SU-DHL-6 (cell line): ENCODE data around the gene ATL3.

Experiments
- H2AFZ ChIP-seq: fragments of 200-600 bp; sonication (generic); 2 replicates; pipeline ENCODE4 v1.6.1; 2014; ENCODE audit warnings: low read depth, mild to moderate bottlenecking, moderate library complexity, mixed read lengths, antibody characterized with exemption, low read length; ENCODE audit not compliant: severe bottlenecking
- H3F3A ChIP-seq: fragments of 200-600 bp; shearing (Covaris generic); 2 replicates; pipeline ENCODE4 v1.6.0; 2016; ENCODE audit warnings: antibody characterized with exemption, mild to moderate bottlenecking; ENCODE audit not compliant: insufficient read depth
- H3K27ac ChIP-seq: fragments of 200-600 bp; sonication (generic); 2 replicates; pipeline ENCODE4 v1.5.1; 2016; ENCODE audit warnings: low read depth, mild to moderate bottlenecking, low read length, moderate library complexity, mixed read lengths
- H3K27me3 ChIP-seq: fragments of 200-600 bp; sonication (generic), shearing (Covaris generic); 2 replicates; pipeline ENCODE4 v1.6.0; 2014; ENCODE audit warnings: mild to moderate bottlenecking, low read length
- H3K36me3 ChIP-seq: fragments of 200-600 bp; sonication (generic); 2 replicates; pipeline ENCODE4 v1.6.1; 2014; ENCODE audit warnings: mild to moderate bottlenecking, low read length, mixed read lengths
- H3K4me2 ChIP-seq: fragments of 300-600, 200-600 bp; shearing (Covaris generic), sonication (generic); 2 replicates; pipeline ENCODE4 v1.6.0; 2014; ENCODE audit warnings: low read length, low read depth, mild to moderate bottlenecking; ENCODE audit not compliant: poor library complexity, severe bottlenecking
- H3K4me3 ChIP-seq: fragments of 200-600 bp; sonication (generic); 2 replicates; pipeline ENCODE4 v1.5.1; 2014; ENCODE audit warnings: antibody characterized with exemption, low read length, mild to moderate bottlenecking, mixed read lengths; ENCODE audit not compliant: insufficient read depth, poor library complexity, severe bottlenecking
- H3K79me2 ChIP-seq: fragments of 200-600 bp; sonication (generic); 2 replicates; pipeline ENCODE4 v1.6.1; 2014; ENCODE audit warnings: mild to moderate bottlenecking, low read length, moderate library complexity; ENCODE audit not compliant: insufficient read depth
- H3K9ac ChIP-seq: fragments of 200-600 bp; sonication (generic); 2 replicates; pipeline ENCODE4 v1.7.0; 2014; ENCODE audit warnings: mild to moderate bottlenecking, low read length
- H3K9me2 ChIP-seq: fragments of 200-600 bp; sonication (generic); replicated peaks from 2 replicates; pipeline ENCODE4 v1.6.1; 2014; ENCODE audit warnings: low read length; ENCODE audit not compliant: insufficient read depth
- H3K9me3 ChIP-seq: fragments of 200-600 bp; sonication (generic); 2 replicates; pipeline ENCODE4 v1.6.1; 2014; ENCODE audit warnings: low read length, mixed read lengths; ENCODE audit not compliant: insufficient read depth
- H4K20me1 ChIP-seq: fragments of 200-600 bp; sonication (generic); 2 replicates; pipeline ENCODE4 v1.6.1; 2014; ENCODE audit warnings: low read depth, mild to moderate bottlenecking, antibody characterized with exemption, low read length, moderate library complexity, mixed read lengths
- EZH2phosphoT487 ChIP-seq: fragments of 200-600 bp; sonication (generic), shearing (Covaris generic); conservative IDR thresholded peaks from 2 replicates; pipeline ENCODE4 v1.6.1; 2018; ENCODE audit warnings: mild to moderate bottlenecking, antibody characterized with exemption, low read length, moderate library complexity, mixed read lengths
- TF ChIP-seq, protein P1 (sequence below): fragments of 200-600 bp; sonication (generic); IDR thresholded peaks from one replicate; pipeline ENCODE4 v1.5.1; 2017; ENCODE audit warnings: antibody characterized with exemption, mild to moderate bottlenecking, low read length, moderate library complexity; ENCODE audit not compliant: insufficient read depth, poor library complexity, severe bottlenecking

The ATL3 gene

DNA sequence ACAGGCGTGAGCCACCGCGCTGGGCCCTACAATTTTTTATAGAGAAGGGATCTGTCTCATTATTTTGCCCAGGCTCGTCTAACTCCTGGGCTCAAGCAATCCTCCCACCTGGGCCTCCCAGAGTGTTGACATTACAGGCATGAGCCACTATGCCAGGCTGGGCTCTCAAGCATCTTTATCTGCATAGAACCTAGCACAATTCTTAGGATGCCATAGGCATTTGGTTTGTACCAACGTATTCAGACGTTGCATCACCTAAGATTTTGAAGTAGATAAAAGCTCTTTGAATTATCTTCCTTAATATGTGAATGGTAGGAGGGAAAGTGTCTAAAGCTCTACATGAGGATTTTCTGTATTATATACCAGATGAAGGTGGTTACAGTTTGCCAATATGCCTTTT lies 40.7 kb upstream of the ATL3 start:
- no peak overlapping the region for H3K9ac ChIP-seq
- H3K9me2 ChIP-seq: no peaks in the 10 kb centered on the region
- peaks cover 5% of the 10 kb centered on the region for H4K20me1 ChIP-seq
- H3K27me3 ChIP-seq: no peaks in the 10 kb centered on the region
- no peak overlapping the region for H3K27ac ChIP-seq
- peaks cover 89% of the 10 kb centered on the region for H3K79me2 ChIP-seq
- H3K9me3 ChIP-seq: no peaks in the 10 kb centered on the region
- H2AFZ ChIP-seq: no peak overlapping the region
- no peak overlapping the region for H3K4me3 ChIP-seq
- no peak overlapping the region for H3K4me2 ChIP-seq
- H3K36me3 ChIP-seq: no peaks in the 10 kb centered on the region
- no peak for TF ChIP-seq EZH2phosphoT487
- TF ChIP-seq, protein P1, sequence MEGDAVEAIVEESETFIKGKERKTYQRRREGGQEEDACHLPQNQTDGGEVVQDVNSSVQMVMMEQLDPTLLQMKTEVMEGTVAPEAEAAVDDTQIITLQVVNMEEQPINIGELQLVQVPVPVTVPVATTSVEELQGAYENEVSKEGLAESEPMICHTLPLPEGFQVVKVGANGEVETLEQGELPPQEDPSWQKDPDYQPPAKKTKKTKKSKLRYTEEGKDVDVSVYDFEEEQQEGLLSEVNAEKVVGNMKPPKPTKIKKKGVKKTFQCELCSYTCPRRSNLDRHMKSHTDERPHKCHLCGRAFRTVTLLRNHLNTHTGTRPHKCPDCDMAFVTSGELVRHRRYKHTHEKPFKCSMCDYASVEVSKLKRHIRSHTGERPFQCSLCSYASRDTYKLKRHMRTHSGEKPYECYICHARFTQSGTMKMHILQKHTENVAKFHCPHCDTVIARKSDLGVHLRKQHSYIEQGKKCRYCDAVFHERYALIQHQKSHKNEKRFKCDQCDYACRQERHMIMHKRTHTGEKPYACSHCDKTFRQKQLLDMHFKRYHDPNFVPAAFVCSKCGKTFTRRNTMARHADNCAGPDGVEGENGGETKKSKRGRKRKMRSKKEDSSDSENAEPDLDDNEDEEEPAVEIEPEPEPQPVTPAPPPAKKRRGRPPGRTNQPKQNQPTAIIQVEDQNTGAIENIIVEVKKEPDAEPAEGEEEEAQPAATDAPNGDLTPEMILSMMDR: no peak
- H3F3A ChIP-seq: no peaks in the 10 kb centered on the region

DNA sequence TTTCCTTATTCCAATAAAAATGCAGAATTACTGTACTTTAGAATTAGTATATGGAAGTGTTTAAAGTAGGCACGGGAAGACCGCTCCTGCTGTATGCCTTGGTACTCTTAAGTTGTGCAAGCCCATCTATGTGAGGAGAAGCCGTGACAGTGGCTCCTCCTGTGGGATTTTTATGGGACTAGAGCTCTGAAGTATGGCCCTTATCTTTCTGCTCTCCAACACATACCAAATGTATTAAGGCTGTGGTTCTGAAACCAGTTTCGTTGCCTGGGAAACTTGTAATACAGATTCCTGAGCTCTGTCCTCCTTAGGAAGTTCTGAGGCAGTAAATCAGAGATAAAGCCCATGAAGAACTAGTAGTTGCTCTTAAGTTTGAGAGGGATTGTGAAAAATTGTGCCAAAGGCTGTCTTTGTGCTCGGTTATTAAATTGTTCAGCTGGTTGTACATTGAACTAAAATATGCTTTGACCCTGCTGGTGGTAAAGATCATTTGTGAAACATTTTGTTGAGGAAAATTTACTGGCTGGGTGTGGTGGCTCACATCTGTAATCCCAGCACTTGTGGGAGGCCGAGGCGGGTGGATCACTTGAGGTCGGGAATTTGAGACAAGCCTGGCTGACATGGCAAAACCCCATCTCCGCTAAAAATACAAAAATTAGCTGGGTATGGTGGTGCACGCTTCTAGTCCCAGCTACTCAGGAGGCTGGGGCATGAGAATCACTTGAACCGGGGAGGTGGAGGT lies 39.5 kb upstream of the ATL3 start:
- Histone ChIP-seq H3K4me3 (no peak overlapping the region), H3F3A (no peaks in the 10 kb centered on the region), H4K20me1 (peaks cover 5% of the 10 kb centered on the region), H3K4me2 (no peak overlapping the region), H3K79me2 (peaks cover 92% of the 10 kb centered on the region), H3K9me2 (no peaks in the 10 kb centered on the region), H3K36me3 (no peaks in the 10 kb centered on the region), H3K27ac (no peak overlapping the region), H3K9me3 (no peaks in the 10 kb centered on the region), H2AFZ (no peak overlapping the region), H3K27me3 (no peaks in the 10 kb centered on the region), H3K9ac (no peak overlapping the region)
- TF ChIP-seq, protein P1: no peak
- TF ChIP-seq EZH2phosphoT487: no peak

GRCh38 chr11:63709336-63709884 lies 38.2 kb upstream of the ATL3 start:
- H3K9ac ChIP-seq: no peak overlapping the region
- H3K4me3 ChIP-seq: no peak overlapping the region
- H3K9me2 ChIP-seq: no peaks in the 10 kb centered on the region
- peaks cover 5% of the 10 kb centered on the region for H4K20me1 ChIP-seq
- H3F3A ChIP-seq: no peaks in the 10 kb centered on the region
- H2AFZ ChIP-seq: no peak overlapping the region
- H3K36me3 ChIP-seq: no peaks in the 10 kb centered on the region
- no peak overlapping the region for H3K27ac ChIP-seq
- H3K4me2 ChIP-seq: no peak overlapping the region
- no peak for TF ChIP-seq EZH2phosphoT487
- TF ChIP-seq, protein P1: no peak
- H3K27me3 ChIP-seq: no peaks in the 10 kb centered on the region
- peaks cover 92% of the 10 kb centered on the region for H3K79me2 ChIP-seq
- H3K9me3 ChIP-seq: no peaks in the 10 kb centered on the region
